ENCODE measurements around the gene SETD7.
"Not testable (repeated sequence)": the region's sequence is repeated elsewhere in the genome, so short reads cannot be mapped to it uniquely, and the experiment has no call there.

SETD7 gene

GRCh38 chr4:139506774-139507173, 49.2 kb downstream of the SETD7 start:
- no peak for DNase-seq

GRCh38 chr4:139503622-139504166, 52.3 kb downstream of the SETD7 start:
- DNase-seq, result no peak

DNA sequence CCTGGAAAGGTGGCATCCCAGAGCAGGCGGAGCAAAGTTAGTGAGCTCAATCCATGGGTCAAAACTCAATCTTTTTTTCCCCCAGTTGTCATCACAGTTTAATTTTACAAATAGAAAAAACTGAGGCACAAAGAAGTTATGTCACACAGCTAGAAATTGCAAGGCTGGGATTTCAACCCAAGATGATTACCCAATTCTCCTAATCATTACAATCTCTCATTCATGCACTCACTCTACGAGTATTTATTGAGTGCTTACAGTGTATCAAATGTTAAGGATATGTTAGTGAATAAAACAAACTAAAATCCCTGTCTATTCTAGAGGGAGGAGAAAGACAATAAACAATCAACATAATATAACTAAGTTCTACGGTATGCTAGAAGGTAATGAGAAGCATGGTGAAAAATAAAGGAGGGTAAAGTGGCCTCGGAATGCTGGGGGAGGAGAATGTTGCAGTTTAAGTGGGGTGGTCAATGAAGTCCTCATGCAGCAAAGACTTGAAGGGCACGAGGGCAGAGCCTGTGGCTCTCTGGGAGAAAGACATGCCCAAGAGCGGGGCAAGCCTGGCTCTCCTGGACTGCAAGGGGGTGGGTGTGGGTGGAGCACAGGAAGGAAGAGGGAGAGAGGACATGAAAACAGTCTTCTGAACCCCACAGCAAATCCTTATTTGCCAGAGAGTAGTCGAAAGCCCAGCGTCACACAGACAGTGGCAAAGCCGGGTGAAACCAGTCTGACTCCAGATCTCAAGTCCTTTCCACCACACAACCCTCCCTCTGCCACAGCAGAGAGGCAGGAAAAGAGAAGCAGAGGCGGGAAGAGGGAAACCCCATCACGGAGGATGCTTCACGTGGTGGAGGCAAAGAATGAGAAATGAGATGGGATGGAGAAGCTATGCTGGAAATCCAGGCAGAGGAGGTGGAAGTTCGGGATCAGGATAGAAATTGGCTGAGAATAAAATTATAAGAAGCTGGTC, 53.8 kb downstream of the SETD7 start:
- no peak for DNase-seq

DNA sequence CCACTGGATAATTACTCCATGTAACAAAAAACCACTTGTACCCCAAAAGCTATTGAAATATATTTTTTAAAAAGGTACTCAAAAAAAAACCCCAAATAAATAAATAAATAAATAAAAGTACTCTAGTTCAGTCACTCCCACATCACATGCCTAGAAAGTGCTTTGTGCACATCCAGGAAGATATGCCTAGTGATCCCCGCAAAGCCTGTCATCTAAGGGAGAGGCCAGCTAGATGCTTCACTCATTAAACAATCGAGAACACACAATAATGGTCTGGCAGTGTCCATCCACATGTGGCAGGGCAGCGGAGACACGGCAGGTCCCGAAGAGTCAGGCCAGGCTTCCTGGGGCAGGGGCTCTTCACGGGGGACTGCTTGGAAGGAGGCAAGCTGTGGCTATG, 54.5 kb downstream of the SETD7 start:
- no peak for DNase-seq

GRCh38 chr4:139501117-139501516, 54.9 kb downstream of the SETD7 start:
- DNase-seq, result no peak

- DNase-seq, result no peak
Measured at GRCh38 chr4:139499186-139499585, 56.8 kb downstream of the SETD7 start.

DNA sequence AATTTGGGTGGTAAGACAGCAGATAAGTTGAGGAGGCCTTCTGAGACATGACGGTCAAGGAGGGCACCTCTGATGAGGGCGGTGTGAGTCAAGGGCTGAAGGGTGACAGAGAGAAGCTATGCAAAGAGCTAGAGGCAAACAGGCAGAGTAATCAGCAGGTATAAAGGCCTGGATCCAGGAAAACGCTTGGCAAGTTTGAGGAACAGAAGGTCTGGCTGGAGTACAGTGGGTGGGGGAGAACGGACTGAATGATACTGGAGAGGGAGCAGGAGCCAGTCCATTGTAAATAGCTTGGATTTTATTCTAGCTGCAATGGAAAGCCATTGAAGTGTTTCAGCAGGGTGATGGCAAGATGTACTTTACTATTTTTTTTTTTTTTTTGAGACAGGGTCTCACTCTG, 62.8 kb downstream of the SETD7 start:
- DNase-seq, result no peak

DNA sequence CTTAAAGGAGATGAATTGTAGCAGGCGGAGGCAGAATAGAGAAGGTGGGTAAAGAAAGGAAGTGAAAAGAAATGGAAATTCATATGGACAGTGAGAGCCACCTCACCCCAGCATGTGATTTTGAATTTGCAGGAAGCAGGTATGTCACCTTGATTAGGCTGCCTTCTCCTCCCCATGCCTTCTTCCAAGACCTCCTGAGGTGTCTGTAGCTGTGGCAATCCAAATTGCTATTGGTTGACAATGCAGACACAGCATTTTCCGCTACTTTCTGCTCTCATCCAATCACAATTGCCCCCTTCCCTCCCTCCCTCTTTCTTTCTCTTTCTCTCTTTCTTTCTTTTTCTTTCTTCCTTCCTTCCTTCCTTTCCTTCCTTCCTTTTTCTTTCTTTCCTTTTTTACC, 63.6 kb downstream of the SETD7 start:
- DNase-seq, result no peak

GRCh38 chr4:139489638-139490037, 66.4 kb downstream of the SETD7 start:
- DNase-seq, result no peak

DNA sequence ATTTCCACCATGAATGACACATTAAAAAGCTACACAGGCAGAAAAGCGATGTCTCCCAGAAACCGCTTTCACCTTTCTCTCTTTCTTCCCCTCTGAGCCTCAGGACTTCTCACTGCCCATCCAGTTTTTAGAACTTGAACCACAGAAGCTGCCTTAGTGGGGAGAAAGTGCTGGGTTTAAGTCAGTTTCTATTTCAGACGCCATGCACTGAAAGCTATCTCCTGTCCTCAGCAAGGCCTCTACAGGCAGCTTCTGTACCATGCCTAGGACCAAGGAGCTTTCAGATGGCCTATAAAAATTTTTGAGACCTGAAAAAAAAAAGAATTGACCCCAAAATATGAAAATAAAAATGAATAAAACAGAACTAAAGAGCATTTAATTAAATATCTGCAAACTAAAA, 67.6 kb downstream of the SETD7 start:
- DNase-seq, result no peak

- DNase-seq, result no peak
Measured at GRCh38 chr4:139484783-139485311, 71.2 kb downstream of the SETD7 start.

- DNase-seq, result no peak
Measured at GRCh38 chr4:139483000-139483399, 73.0 kb downstream of the SETD7 start.

DNA sequence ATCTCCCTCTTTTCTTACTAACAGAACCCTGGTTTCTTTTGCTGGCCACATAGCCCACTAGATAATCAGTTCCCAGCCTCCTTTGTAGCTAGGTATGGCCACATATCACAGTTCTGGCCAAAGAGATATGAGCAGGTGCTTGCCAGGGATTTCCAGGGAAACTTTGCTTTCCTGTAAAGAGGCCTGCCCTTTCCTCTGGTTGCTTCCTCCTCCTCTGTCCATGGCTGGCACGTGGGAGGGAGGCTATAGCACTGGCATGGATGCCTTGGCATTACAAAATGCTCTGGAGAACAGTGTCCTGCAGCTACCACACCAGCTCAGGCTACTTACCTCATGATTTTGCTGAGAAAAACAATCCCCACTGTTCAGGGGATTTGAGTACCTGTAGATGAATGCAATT, 74.6 kb downstream of the SETD7 start:
- no peak for DNase-seq

GRCh38 chr4:139476363-139476762, 79.7 kb downstream of the SETD7 start:
- no peak for DNase-seq

DNA sequence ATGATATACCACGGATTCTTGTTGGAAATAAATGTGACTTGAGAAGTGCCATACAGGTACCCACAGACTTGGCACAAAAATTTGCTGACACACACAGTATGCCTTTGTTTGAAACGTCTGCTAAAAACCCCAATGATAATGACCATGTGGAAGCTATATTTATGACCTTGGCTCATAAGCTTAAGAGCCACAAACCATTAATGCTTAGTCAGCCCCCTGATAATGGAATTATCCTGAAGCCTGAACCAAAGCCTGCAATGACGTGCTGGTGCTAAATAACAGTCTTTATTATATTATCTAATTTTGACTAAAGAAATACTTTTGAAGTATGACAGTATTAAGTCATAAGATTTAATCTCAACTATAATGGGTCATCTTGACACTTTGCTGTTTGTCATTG, 83.2 kb downstream of the SETD7 start:
- no peak for DNase-seq

- no peak for DNase-seq
Measured at GRCh38 chr4:139470997-139471665, 84.9 kb downstream of the SETD7 start.

GRCh38 chr4:139470295-139470694, 85.7 kb downstream of the SETD7 start:
- DNase-seq, result no peak

- DNase-seq, result no peak
Measured at GRCh38 chr4:139469869-139470268, 86.2 kb downstream of the SETD7 start.

DNA sequence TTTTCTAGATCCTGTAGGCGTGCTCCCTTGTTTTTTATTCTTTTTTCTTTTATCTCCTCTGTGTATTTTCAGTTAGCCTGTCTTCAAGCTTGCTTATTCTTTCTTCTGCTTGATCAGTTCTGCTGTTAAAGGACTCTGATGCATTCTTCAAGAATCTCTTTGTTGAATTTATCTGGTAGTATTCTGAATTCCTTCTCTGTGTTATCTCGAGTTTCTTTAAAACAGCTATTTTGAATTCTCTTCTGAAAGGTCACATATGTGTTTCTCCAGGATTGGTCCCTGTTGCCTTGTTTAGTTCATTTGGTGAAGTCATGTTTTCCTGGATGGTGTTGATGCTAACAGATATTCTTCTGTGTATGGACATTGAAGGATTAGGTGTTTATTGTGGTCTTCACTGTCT, 86.8 kb downstream of the SETD7 start:
- no peak for DNase-seq

- not testable (repeated sequence) for DNase-seq
Measured at GRCh38 chr4:139468756-139469155, 87.3 kb downstream of the SETD7 start.

DNA sequence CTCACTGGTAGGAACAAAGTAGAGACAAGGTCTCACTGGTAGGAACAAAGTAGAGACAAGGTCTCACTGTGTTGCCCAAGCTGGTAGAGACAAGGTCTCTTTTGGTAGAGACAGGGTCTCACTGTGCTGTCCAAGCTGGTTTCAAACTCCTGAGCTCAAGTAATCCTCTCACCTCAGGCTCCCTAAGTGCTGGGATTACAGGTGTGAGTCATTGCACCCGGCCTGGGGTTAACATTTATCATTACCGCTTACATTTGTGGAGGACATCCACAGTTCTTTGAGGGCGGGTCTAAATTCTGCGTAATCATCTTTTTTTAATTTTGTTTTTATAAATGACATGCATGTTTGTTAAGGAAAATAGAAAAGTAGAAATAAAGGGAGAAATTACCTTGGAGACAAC, 90.1 kb downstream of the SETD7 start:
- no peak for DNase-seq

DNA sequence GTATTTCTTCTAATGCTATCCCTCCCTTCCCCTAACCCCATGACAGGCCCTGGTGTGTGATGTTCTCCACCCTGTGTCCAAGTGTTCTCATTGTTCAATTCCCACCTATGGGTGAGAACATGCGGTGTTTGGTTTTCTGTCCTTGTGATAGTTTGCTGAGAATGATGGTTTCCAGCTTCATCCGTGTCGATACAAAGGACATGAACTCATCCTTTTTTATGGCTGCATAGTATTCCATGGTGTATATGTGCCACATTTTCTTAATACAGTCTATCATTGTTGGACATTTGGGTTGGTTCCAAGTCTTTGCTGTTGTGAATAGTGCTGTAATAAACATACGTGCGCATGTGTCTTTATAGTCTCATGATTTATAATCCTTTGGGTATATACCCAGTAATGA, 91.5 kb downstream of the SETD7 start:
- not testable (repeated sequence) for DNase-seq

GRCh38 chr4:139461022-139461628, 94.9 kb downstream of the SETD7 start:
- no peak for DNase-seq

All from NCI-H2171 treated with DMSO at 0.1 percent for 48 hours (cell line).